Ascending aorta (tissue), 2 donors: ENCODE measurements around the gene CTSD. TPM values are rescaled to one million over a fixed set of nuclear protein-coding genes. Genes with fewer than 3 reads are reported as not detected.

ENCODE experiments used
- DNase-seq, 2 donors: peaks; one replicate each; pipeline ENCODE4 v3.0.0-alpha.2; 2019; ENCODE audit warnings: low spot score in 2 of 2
- H3K27ac ChIP-seq, 2 donors: fragments of 200-600 bp; sonication (generic); one replicate each; pipeline ENCODE4 v1.5.1; 2016 to 2017; ENCODE audit warnings: mild to moderate bottlenecking in 1 of 2
- H3K27me3 ChIP-seq: fragments of 200-600 bp; sonication (generic); one replicate; pipeline ENCODE4 v1.5.1; 2017
- H3K36me3 ChIP-seq, 2 donors: fragments of 200-600 bp; sonication (generic); one replicate each; pipeline ENCODE4 v1.5.1; 2016
- H3K4me1 ChIP-seq, 2 donors: fragments of 200-600 bp; sonication (generic); one replicate each; pipeline ENCODE4 v1.5.1; 2016 to 2017; ENCODE audit warnings: mild to moderate bottlenecking in 1 of 2
- H3K4me3 ChIP-seq, 2 donors: fragments of 200-600 bp; sonication (generic); one replicate each; pipeline ENCODE4 v1.5.1; 2016 to 2017; ENCODE audit warnings: mild to moderate bottlenecking in 1 of 2
- H3K9me3 ChIP-seq, 2 donors: fragments of 200-600 bp; sonication (generic); one replicate each; pipeline ENCODE4 v1.5.1; 2016
- CTCF ChIP-seq, 3 experiments: fragments of 200-600 bp in 2 of 3; fragments of 450-650 bp in 1 of 3; sonication (generic) in 2 of 3; IDR thresholded peaks; one replicate each; pipeline ENCODE4 v1.5.1; 2016 to 2019; ENCODE audit warnings: antibody characterized with exemption in 3 of 3, mild to moderate bottlenecking in 1 of 3, moderate library complexity in 1 of 3
- intact Hi-C: fragments of 100-400 bp; cut with DNase I; formaldehyde crosslinking; loops from one replicate; pipeline ENCODE4 v1.15.1; 2023
- total RNA-seq: library from RNA; depleted of rRNA; stranded (reverse); fragments of >200 nt; gene quantifications from one replicate; pipeline ENCODE4 v1.1.0, GENCODE V29; 2016

CTSD gene
- total RNA-seq, 1 donor from 2014 or later, result 777 TPM

DNA sequence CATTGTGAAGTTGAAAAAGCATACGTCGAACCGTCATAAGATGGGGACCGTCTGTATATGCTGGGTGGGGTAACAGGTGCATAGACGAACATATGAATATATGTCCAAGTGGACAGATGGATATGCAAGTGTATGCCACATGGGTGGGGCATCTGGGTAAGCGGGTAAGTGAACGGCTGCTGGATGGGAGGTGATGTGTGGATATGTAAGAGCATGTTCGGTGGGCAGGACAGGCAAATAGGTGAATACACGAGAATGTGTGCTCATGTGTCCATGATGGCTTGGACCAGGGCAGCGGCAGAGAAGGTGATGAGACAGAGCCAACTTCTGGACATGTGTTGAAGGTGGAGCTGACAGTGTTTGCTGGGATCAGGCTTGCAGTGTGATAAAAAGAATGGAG, 25.3 kb downstream of the CTSD start:
- no peaks in the 10 kb centered on the region for H3K27me3 ChIP-seq
- no peaks in the 10 kb centered on the region for H3K4me1 ChIP-seq
- no peak overlapping the region for H3K27ac ChIP-seq
- H3K9me3 ChIP-seq, result peaks cover 4% of the 10 kb centered on the region in 2 donors
- no peaks in the 10 kb centered on the region for H3K36me3 ChIP-seq
- intact Hi-C loops, result no loop called here
- DNase-seq, result peak in 1 of 2 donors; percentile 34
- no peak for TF ChIP-seq CTCF (IDR thresholded peaks at IDR 0.05)
- H3K4me3 ChIP-seq, result no peak overlapping the region

GRCh38 chr11:1737080-1737757, 26.5 kb downstream of the CTSD start:
- H3K9me3 ChIP-seq, result peaks cover 4% of the 10 kb centered on the region in 2 donors
- H3K36me3 ChIP-seq, result no peaks in the 10 kb centered on the region
- intact Hi-C loops, result no loop called here
- no peak for TF ChIP-seq CTCF (IDR thresholded peaks at IDR 0.05)
- no peaks in the 10 kb centered on the region for H3K27me3 ChIP-seq
- H3K4me3 ChIP-seq, result no peak overlapping the region
- no peaks in the 10 kb centered on the region for H3K4me1 ChIP-seq
- no peak overlapping the region for H3K27ac ChIP-seq
- peak in 1 of 2 donors; percentile 33 for DNase-seq

- Histone ChIP-seq H3K4me1 (no peaks in the 10 kb centered on the region), H3K27me3 (no peaks in the 10 kb centered on the region), H3K27ac (no peak overlapping the region), H3K9me3 (peaks cover 4% of the 10 kb centered on the region in 2 donors), H3K4me3 (no peak overlapping the region), H3K36me3 (no peaks in the 10 kb centered on the region)
- no peak for TF ChIP-seq CTCF (IDR thresholded peaks at IDR 0.05)
- DNase-seq, result no peak
- intact Hi-C loops, result no loop called here
Observed at GRCh38 chr11:1736447-1736992, 27.2 kb downstream of the CTSD start.

GRCh38 chr11:1735271-1735670, 28.5 kb downstream of the CTSD start:
- no peaks in the 10 kb centered on the region for H3K36me3 ChIP-seq
- DNase-seq, result peak in 1 of 2 donors; percentile 53

DNA sequence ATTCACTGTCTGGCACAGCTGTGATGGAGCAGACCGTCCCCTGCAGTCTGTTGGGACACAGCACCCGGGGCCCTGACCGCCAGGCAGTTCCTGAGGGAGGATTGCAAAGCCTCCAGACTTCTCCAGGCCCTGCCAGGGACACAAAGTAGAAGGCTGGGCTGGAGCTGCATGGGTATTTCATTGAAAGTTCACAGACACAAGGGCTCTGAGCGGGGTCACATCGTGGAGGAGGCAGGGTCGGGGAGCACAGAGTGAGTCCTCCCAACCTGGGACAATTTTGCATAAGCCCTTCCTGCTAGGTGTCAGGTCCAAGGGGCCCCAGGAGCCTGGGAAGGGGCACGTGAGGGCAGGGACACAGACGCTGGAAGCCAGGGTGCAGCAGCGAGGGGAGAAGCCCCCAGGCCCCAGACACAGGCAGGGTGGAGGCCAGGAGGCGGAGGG, 29.1 kb downstream of the CTSD start:
- no peak overlapping the region for H3K4me3 ChIP-seq
- peaks cover 4% of the 10 kb centered on the region in 2 donors for H3K9me3 ChIP-seq
- H3K36me3 ChIP-seq, result no peaks in the 10 kb centered on the region
- TF ChIP-seq CTCF (IDR thresholded peaks at IDR 0.05), result no peak
- H3K27ac ChIP-seq, result no peak overlapping the region
- H3K27me3 ChIP-seq, result no peaks in the 10 kb centered on the region
- intact Hi-C loops, result no loop called here
- H3K4me1 ChIP-seq, result no peaks in the 10 kb centered on the region
- peak in 1 of 2 donors; percentile 54 for DNase-seq

More at GRCh38 chr11:1735271-1735670, 28.5 kb downstream of the CTSD start:
- no peaks in the 10 kb centered on the region for H3K27me3 ChIP-seq
- H3K9me3 ChIP-seq, result peaks cover 4% of the 10 kb centered on the region in 2 donors
- no peak for TF ChIP-seq CTCF (IDR thresholded peaks at IDR 0.05)
- no peak overlapping the region for H3K4me3 ChIP-seq
- no peaks in the 10 kb centered on the region for H3K4me1 ChIP-seq
- intact Hi-C loops, result no loop called here
- H3K27ac ChIP-seq, result no peak overlapping the region
